GM19240 (cell line): ENCODE data around the gene CACNA1A.

Experiments
- DNase-seq: peaks from one replicate; pipeline ENCODE4 v3.0.0; 2011; ENCODE audit warnings: low spot score; ENCODE audit not compliant: insufficient read length

CACNA1A gene

DNA sequence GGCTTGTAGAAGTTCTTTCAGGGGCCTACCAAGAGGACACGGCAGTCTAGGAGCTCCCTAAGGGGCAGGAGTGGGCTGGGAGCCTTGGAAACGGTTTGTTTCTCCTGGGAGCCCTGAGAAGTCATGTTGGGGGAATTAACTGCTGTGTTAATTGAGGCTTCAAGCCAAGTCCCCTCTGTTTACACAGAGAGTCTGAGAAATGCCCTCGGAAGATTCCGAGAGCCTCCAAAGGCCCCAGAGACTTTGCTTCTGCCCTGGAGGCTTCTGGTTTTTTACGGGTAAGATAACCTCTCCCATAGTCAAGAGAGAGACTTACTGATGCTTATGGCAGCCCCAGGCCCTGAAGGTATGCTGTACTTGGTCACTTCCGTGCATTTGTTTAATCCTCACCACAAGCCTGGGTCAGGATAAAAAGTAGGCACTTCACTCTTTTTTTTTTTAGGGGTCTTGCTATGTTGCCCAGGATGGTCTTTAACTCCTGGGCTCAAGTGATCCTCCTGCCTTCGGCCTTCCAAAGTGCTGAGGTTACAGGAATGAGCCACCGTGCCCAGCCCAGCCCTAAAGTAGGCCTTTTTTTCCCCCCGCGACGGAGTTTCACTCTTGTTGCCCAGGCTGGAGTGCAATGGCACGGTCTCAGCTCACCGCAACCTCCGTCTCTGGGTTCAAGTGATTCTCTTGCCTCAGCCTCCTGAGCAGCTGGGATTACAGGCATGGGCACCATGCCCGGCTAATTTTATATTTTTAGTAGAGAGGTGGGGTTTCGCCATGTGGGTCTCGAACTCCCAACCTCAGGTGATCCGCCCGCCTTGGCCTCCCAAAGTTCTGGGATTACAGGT lies 340.9 kb downstream of the CACNA1A start:
- DNase-seq: no peak

DNA sequence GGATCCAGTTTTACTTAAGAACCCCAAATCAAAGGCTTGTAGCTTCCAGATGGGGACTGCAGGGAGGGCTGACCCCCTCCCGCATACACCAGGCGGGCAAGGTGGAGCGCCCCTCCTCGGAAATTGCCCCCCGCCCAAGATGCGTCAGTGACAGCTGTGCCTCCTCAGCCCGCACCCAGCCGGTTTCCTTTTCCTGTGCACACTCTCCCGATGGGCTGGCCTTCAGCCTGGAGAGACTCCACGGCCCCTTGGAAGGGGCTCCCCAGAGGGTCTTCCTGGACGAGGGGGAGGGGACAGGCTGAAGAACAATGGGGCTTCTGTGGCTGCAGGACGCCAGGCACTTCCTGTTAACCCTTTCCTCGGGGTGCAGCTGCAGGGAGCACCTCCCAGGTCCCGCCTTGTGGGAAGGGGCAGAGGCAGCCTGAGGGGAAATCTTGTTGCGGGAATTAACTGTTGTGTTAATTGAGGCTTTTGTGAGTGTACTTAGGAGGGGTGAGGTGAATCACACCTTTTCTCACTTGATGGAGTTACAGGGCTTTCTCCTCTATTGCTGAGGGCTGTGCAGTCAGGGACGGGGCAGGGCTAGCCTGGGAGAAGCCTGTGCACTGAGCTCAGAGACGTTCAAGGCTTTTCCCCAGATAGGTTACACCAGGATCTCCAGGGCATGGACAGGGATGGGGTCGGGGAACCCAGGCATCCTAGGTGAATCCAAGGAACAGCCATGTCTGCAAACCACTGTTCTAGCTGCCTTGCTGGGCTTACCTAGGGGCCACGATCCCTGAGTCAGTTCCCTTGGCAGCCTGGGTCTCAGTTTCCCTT lies 341.7 kb downstream of the CACNA1A start:
- DNase-seq: no peak

DNA sequence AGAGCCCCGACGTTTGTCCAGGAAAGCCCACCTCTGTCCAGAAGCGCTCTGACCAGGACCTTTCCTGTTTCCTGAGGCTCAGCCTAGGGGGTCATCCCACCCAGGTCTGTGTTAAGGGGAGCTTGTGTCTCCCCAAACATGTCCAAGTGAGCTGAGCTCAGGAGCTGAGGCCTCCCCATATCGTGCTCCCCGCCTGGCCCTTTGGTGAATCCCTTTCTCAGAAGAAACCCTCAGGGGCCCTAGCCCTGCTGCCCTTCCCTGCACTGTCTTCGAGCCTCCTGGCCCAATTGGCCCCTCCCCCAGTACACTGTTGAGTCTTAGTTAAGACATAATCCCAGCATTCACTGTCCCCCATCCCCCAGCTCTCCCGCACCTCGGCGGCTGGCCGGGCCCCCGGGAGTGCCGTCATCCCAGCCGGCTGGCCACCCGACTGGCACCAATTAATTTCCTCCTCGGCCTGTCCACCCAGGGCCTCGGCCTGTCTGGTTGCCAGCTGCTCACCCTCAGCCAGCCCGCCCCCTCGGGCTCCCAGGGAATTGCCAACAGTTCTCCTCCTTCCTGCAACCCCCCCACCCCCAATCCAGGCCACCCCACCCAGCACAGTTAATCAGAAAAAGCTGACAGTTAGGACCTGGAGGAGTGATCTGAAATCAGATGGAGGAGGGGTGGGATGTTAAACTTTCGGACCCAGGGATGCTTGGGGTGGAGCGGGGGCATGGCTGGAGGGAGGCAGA lies 342.5 kb downstream of the CACNA1A start:
- DNase-seq: no peak

DNA sequence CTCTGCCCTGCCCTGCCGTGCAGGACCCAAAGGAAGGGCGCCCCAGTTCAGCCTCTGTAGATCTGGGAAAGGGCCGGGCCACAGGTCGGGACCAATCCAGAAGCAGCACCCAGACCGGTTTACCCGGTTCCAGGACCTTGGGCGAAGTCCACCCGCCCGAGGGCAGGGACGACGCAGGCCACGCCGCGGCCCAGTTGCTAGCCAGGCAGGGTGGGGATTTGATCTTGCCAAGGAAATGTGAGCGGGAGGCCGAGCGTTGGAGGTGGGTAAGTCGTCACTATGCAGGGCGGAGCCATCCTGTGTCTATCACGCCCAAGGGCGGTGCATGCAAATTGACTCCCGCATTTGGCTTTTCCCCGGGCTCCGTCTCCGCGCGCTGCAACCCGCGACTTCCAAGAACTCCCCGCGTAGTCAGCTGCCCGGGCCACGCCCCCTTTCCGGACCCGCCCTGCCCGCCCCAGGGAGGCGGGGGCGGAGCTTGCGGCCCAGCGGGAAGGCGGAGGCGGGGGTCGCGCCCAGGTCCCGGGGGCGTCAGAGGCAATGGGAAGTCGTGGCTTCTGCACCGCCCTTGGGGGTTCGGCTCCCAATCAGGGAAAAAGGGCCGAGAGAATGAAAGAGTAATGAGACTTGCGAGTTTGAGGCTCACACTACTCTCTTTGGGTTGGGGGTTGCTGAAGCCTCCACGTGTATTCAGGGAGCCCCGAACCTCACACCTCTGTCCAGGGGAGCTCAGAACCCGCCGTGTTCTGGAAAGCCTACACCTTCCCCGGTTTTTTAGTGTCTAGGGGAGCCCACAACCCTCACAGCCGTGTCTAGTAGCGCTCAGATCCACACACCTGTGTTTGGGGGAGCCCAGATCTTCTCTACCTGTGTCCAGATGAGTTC lies 343.3 kb downstream of the CACNA1A start:
- no peak for DNase-seq

DNA sequence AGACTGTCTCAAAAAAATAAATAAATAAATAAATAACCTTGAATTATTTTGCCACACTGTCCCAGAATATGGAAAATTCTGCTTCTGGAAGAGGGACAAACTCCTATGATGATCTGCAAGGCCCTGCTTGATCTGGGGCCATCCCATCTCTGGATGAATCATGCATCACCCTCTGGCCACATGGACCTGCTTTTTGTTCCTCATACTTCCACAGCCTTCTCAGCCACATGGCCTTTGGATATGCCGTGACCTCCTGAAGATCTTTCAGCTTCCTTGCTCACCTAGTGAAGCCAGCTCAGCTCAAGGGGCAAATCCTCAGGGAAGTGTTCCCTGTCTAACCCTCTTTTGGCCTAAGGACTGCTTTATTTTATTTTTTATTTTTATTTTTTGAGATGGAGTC lies 345.7 kb downstream of the CACNA1A start:
- no peak for DNase-seq

DNA sequence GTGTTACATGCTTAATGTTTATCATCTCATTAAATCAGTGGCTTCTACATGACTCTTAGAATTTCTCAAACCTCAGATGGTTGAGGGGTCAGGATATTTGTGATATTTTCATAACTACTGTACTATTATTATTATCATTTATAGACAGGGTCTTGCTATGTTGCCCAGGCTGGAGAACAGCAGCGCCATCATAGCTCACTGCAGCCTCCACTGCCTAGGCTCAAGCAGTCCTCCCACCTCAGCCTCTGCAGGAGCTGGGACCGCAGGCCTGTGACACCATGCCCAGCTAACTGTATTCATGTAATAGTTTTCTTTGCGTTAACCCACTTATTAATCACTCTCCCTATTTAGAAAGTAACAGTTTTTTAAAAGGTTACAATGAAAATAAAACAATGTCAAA lies 346.6 kb downstream of the CACNA1A start:
- DNase-seq: no peak
